ENCODE data around the gene SAP30. TPM values are rescaled to one million over a fixed set of nuclear protein-coding genes. Genes with fewer than 3 reads are reported as not detected.

SAP30 gene, protein sequence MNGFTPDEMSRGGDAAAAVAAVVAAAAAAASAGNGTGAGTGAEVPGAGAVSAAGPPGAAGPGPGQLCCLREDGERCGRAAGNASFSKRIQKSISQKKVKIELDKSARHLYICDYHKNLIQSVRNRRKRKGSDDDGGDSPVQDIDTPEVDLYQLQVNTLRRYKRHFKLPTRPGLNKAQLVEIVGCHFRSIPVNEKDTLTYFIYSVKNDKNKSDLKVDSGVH
- 14.9 TPM for polyA plus RNA-seq (ENCODE audit: insufficient read length)
- long read RNA-seq, donor 1, transcript SAP30-201 (4 exons, 1,108 nt) = major isoform, 20 of 20 reads
- long read RNA-seq, donor 1, partial matches to known transcripts = 0 of 20 reads
- long read RNA-seq, donor 1, other reads (novel, unspliced or antisense) = 0 of 20 reads
- long read RNA-seq, donor 2, transcript SAP30-201 (4 exons, 1,108 nt) = major isoform, 8 of 14 reads
- long read RNA-seq, donor 2, partial matches to known transcripts = 6 of 14 reads
- long read RNA-seq, donor 2, other reads (novel, unspliced or antisense) = 0 of 14 reads
- long read RNA-seq, donor 3, transcript SAP30-201 (4 exons, 1,108 nt) = major isoform, 5 of 17 reads
- long read RNA-seq, donor 3, partial matches to known transcripts = 0 of 17 reads
- long read RNA-seq, donor 3, other reads (novel, unspliced or antisense) = 12 of 17 reads
- long read RNA-seq, donor 4, partial matches to known transcripts = 0 of 1 reads
- long read RNA-seq, donor 4, other reads (novel, unspliced or antisense) = 0 of 1 reads
- long read RNA-seq, donor 5, transcript SAP30-201 (4 exons, 1,108 nt) = major isoform, 19 of 19 reads
- long read RNA-seq, donor 5, partial matches to known transcripts = 0 of 19 reads
- long read RNA-seq, donor 5, other reads (novel, unspliced or antisense) = 0 of 19 reads
- long read RNA-seq, donor 6, transcript SAP30-201 (4 exons, 1,108 nt) = major isoform, 20 of 25 reads
- long read RNA-seq, donor 6, partial matches to known transcripts = 5 of 25 reads
- long read RNA-seq, donor 6, other reads (novel, unspliced or antisense) = 0 of 25 reads
- long read RNA-seq, donor 7, transcript SAP30-201 (4 exons, 1,108 nt) = major isoform, 21 of 21 reads
- long read RNA-seq, donor 7, partial matches to known transcripts = 0 of 21 reads
- long read RNA-seq, donor 7, other reads (novel, unspliced or antisense) = 0 of 21 reads
- long read RNA-seq, donor 8, transcript SAP30-201 (4 exons, 1,108 nt) = major isoform, 8 of 8 reads
- long read RNA-seq, donor 8, partial matches to known transcripts = 0 of 8 reads
- long read RNA-seq, donor 8, other reads (novel, unspliced or antisense) = 0 of 8 reads

- DNase-seq = peak; percentile 99
Observed at GRCh38 chr4:173370477-173371291, at the start of gene SAP30. Gene SAP30, plus strand, starts transcription at chr4:173370954. Its CDS starts 229 bp downstream, at chr4:173371183.

DNA sequence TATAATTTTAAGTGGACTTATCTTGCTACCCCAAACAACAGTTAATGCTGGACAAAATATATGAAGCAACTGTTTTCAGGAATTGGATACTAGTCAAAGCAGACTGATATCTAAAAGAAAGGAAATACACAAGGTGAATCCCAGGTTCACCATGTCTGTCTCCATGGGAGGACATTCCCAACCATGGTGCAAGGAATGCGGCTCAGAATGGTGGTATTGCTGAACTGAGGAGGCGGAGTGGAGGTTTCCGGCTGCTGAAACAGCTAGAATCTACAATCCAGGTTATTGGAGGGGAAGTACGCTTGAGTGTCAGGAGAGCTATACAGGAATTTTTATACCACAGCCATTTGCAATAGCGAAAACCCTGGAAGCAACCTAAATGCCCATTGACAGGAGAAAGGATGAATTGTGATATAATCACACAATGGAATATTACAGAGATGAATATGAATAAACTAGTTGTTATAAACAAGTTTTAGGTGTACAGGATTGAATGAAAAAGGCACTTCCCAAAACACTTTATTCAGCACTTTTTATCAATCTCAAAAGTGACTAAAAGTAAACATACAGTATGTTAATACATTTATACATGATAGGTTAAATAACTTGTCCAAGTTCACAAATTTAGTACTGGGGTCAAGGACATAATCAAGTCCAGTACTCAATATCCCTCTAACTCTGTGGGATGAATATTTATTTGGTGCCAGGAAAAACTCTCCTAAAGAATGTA, 45.6 kb upstream of the SAP30 start:
- no peak for DNase-seq

GRCh38 chr4:173328236-173328901, 42.4 kb upstream of the SAP30 start:
- no peak for DNase-seq

DNA sequence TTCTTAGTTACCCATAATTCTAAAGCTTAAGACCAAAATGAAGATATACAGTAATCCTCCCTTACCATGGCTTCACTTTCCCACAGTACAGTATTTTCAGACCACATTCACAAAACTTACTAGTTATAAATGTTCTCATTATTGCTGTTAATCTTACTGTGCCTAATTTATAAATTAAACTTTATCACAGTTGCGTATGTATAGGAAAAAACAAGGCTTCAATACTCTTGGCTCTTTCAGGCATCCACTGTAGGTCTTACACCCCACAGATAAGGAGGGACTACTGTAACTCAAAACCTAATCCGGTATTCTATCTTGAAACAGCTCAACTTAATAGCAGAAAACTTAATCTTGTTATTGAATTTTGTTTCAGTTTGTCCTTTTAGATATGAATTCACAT, 40.2 kb upstream of the SAP30 start:
- no peak for DNase-seq

- DNase-seq = no peak
Observed at GRCh38 chr4:173332021-173332487, 38.7 kb upstream of the SAP30 start.

- DNase-seq = no peak
Observed at GRCh38 chr4:173332963-173333657, 37.6 kb upstream of the SAP30 start.

DNA sequence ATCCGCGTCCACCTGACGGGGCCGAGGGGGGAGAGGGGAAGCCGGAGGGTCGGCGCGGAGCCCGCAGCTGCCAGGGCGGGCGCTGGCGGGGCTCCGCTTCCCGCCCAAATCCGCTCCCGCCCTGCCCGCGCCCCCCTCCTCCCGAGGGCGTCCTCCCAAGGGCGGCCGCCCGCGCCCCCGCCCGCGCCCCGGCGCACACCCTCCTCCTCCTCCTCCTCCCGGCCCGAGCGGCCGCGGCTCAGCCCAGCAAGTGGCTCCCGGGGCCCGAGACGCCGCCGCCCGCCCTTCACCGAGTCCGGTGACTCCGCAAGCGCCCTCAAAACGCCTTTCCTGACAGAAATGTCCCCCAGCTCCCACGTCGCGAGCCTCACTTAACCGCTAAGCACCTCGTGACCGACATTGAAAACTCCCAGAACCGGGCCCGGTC, 37.1 kb upstream of the SAP30 start:
- peak; percentile 52 for DNase-seq

- peak; percentile 100 for DNase-seq
Observed at GRCh38 chr4:173334085-173334890, 36.5 kb upstream of the SAP30 start, which contains the start of gene HMGB2. Gene HMGB2, minus strand, starts transcription at chr4:173334358. Its CDS starts 709 bp downstream, at chr4:173333649.

DNA sequence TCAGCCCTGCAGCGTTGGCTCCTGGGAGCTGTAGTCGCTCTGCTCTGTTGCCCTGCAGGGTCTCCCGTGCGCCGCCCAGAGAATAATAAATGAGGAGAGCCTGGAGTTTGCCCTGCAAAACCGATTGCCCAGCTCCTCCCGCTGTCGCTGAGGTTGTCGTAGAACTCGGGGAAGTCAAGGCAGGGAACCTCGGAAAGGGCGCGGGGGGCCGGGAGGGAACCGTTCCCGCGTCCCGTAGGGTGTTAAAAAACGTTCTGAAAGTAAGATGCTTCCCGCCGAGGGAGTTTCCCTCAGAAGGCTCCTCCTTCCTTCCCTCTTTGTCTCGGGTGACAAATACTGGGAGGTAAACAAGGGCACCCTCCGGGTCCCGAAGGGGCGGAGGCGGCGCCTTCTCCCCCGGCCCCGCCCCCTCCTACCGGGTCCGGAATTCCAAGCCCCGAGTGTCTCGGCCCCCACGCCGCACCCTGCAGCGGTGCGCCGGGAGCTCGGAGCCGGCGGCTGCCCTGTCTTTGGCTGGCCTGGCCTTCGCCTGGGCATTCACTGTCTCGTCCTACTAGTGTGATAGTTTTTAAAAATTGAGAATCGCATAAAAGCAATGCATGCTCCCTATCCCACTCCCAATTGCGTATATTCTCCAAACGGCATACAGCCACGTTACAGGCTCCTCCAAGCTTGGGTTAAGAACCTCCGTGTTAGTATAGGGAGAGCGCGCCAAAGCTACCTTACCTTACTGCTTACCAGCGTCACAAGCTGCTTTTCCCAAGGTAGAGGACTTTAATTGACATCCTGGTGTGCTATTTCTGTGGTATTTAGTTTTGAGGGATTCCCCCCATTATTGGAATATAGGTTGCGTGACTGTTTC, 35.6 kb upstream of the SAP30 start:
- peak; percentile 89 for DNase-seq

GRCh38 chr4:173337463-173337862, 33.3 kb upstream of the SAP30 start:
- DNase-seq = no peak

GRCh38 chr4:173343832-173344397, 26.8 kb upstream of the SAP30 start:
- no peak for DNase-seq

GRCh38 chr4:173345648-173346047, 25.1 kb upstream of the SAP30 start:
- DNase-seq = no peak

DNA sequence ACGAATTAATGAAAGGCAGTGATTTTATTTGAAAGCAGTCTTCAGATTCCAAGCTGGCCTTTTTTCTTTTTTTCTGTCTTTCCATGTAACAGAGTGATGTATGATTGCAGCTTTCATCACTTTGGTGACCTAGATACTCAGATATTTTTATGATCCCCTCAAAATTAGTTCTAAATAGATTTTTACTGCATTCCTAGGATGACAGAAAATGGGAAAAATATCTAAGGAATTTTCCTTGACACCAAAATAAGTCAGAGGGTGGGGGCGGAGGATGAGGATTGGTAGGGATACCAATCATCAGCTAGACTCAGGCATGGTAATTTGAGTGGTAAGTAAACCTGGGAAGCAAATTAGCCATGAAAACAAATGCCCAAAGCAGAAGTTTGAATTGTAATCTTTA, 24.7 kb upstream of the SAP30 start:
- DNase-seq = no peak

DNA sequence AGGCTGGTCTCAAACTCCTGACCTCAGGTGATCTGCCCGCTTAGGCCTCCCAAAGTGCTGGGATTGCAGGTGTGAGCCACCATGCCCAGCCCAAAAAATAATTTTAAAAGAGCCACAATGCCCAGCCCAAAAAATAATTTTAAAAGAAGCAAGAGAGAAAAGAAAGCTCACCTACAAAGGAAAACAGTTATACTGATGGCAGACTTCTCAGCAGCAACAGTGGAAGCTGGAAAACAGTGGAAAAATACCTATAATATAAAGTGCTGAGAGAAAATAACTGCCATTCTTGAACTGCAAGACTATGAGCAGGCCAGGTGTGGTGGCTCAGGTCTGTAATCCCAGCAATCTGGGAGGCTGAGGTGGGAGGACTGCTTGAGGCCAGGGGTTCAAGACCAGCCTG, 23.3 kb upstream of the SAP30 start:
- no peak for DNase-seq

- DNase-seq = no peak
Observed at GRCh38 chr4:173357939-173358338, 12.8 kb upstream of the SAP30 start.

GRCh38 chr4:173360587-173361221, 10.1 kb upstream of the SAP30 start:
- DNase-seq = no peak
